H1 (cell line): ENCODE measurements around the gene NT5C. TPM values are rescaled to one million over a fixed set of nuclear protein-coding genes. Genes with fewer than 3 reads are reported as not detected.

Experiments used
- CTCF ChIA-PET: fragments of 300-600 bp; sonication (Branson Sonifier 250); formaldehyde crosslinking; loops from one replicate; lab custom pipeline; 2021; ENCODE audit not compliant: partially characterized antibody; lab: Charles Lee
- POLR2A ChIA-PET: fragments of 300-600 bp; sonication (Branson Sonifier 250); formaldehyde crosslinking; loops from one replicate; lab custom pipeline; 2021; ENCODE audit warnings: inconsistent platforms; ENCODE audit not compliant: partially characterized antibody; lab: Charles Lee
- DNase-seq, 2 experiments: peaks; one replicate each; pipeline versions ENCODE4 v3.0.0 to v3.0.0-alpha.2; 2010 to 2022; ENCODE audit warnings: low spot score in 2 of 2, low read depth in 1 of 2, mixed read lengths in 1 of 2
- FAIRE-seq: peaks from 2 replicates; lab custom pipeline; 2011; peaks lifted over from hg19 to GRCh38; lab: Jason Lieb, UNC
- H2AFZ ChIP-seq: 2 replicates; pipeline ENCODE4 v1.8.1; 2012; ENCODE audit warnings: low read length, inconsistent platforms
- H2AK5ac ChIP-seq: 2 replicates; pipeline ENCODE4 v1.6.1; 2013; ENCODE audit warnings: low read depth, low read length
- H2BK120ac ChIP-seq: replicated peaks from 2 replicates; pipeline ENCODE3; 2013; ENCODE audit warnings: low read depth, low read length, inconsistent platforms
- H2BK12ac ChIP-seq: 2 replicates; pipeline ENCODE4 v1.6.1; 2013; ENCODE audit warnings: low read depth, low read length
- H2BK15ac ChIP-seq: 2 replicates; pipeline ENCODE4 v1.6.1; 2013; ENCODE audit warnings: low read length
- H2BK20ac ChIP-seq: 2 replicates; pipeline ENCODE4 v1.6.1; 2013; ENCODE audit warnings: low read length
- H2BK5ac ChIP-seq: 2 replicates; pipeline ENCODE4 v1.6.1; 2013; ENCODE audit warnings: low read depth, low read length
- H3K14ac ChIP-seq: 2 replicates; pipeline ENCODE4 v1.6.1; 2013; ENCODE audit warnings: inconsistent platforms; ENCODE audit not compliant: insufficient read length
- H3K18ac ChIP-seq: 2 replicates; pipeline ENCODE4 v1.6.1; 2013; ENCODE audit warnings: low read length; ENCODE audit errors: extremely low read depth
- H3K23ac ChIP-seq: 2 replicates; pipeline ENCODE4 v1.6.1; 2013; ENCODE audit warnings: inconsistent platforms; ENCODE audit not compliant: insufficient read length
- H3K23me2 ChIP-seq: 2 replicates; pipeline ENCODE4 v1.6.1; 2013; ENCODE audit warnings: low read depth, low read length
- H3K27ac ChIP-seq: 2 replicates; pipeline ENCODE4 v1.6.1; 2011; ENCODE audit warnings: low read depth, low read length, inconsistent platforms
- H3K27me3 ChIP-seq, 4 experiments: replicated peaks in 1 of 4; 1 replicate in 1 of 4; 2 replicates in 3 of 4; pipeline versions ENCODE4 v1.6.1 to v1.8.1; 2011 to 2013; ENCODE audit warnings: low read length in 3 of 4, mild to moderate bottlenecking in 3 of 4, inconsistent platforms in 2 of 4, mixed read lengths in 2 of 4, moderate library complexity in 1 of 4; ENCODE audit not compliant: control insufficient read depth in 3 of 4, insufficient read depth in 3 of 4; ENCODE audit errors: extremely low read depth in 1 of 4
- H3K36me3 ChIP-seq, 4 experiments: 2 replicates each; pipeline versions ENCODE4 v1.6.1 to v1.8.1; 2011 to 2013; ENCODE audit warnings: mild to moderate bottlenecking in 4 of 4, low read length in 3 of 4, moderate library complexity in 2 of 4, control low read depth in 1 of 4, inconsistent platforms in 1 of 4; ENCODE audit not compliant: insufficient read depth in 4 of 4, control insufficient read depth in 2 of 4
- H3K4ac ChIP-seq: replicated peaks from 2 replicates; pipeline ENCODE3; 2013; ENCODE audit warnings: low read length, low read depth, mixed read lengths, inconsistent platforms; ENCODE audit not compliant: insufficient read length
- H3K4me1 ChIP-seq, 4 experiments: replicated peaks in 1 of 4; 1 replicate in 1 of 4; 2 replicates in 3 of 4; pipeline versions ENCODE4 v1.6.1 to v1.8.1; 2011 to 2013; ENCODE audit warnings: low read length in 3 of 4, inconsistent platforms in 2 of 4, mixed read lengths in 1 of 4; ENCODE audit not compliant: insufficient read depth in 4 of 4, control insufficient read depth in 3 of 4
- H3K4me2 ChIP-seq, 2 experiments: 2 replicates each; pipeline versions ENCODE4 v1.6.1 to v1.8.1; 2011 to 2013; ENCODE audit warnings: low read depth in 2 of 2, low read length in 2 of 2, control low read depth in 1 of 2, inconsistent platforms in 1 of 2, mild to moderate bottlenecking in 1 of 2; ENCODE audit not compliant: insufficient read depth in 1 of 2
- H3K4me3 ChIP-seq, 4 experiments: fragments of 200-600, 300-600 bp in 1 of 4; sonication (generic), shearing (Covaris generic), sonication (Bioruptor Twin) in 1 of 4; 2 replicates each; pipeline versions ENCODE4 v1.5.1 to v1.8.1; 2011 to 2016; ENCODE audit warnings: low read length in 4 of 4, low read depth in 3 of 4, control low read depth in 2 of 4, inconsistent platforms in 2 of 4, mild to moderate bottlenecking in 2 of 4, mixed read lengths in 1 of 4, moderate library complexity in 1 of 4; ENCODE audit not compliant: insufficient read depth in 2 of 4; ENCODE audit errors: extremely low read depth in 1 of 4
- H3K56ac ChIP-seq: replicated peaks from 2 replicates; pipeline ENCODE3; 2013; ENCODE audit warnings: low read depth, mild to moderate bottlenecking, mixed read lengths, low read length, inconsistent platforms; ENCODE audit not compliant: insufficient read length
- H3K79me1 ChIP-seq: 2 replicates; pipeline ENCODE4 v1.6.1; 2013; ENCODE audit warnings: low read depth, low read length, control low read depth
- H3K79me2 ChIP-seq, 2 experiments: 2 replicates each; pipeline versions ENCODE4 v1.6.1 to v1.8.1; 2012 to 2013; ENCODE audit warnings: low read length in 2 of 2, mild to moderate bottlenecking in 2 of 2, inconsistent platforms in 1 of 2; ENCODE audit not compliant: insufficient read depth in 2 of 2, control insufficient read depth in 1 of 2
- H3K9ac ChIP-seq, 4 experiments: replicated peaks in 1 of 4; 1 replicate in 1 of 4; 2 replicates in 3 of 4; pipeline versions ENCODE4 v1.6.1 to v1.8.1; 2011 to 2013; ENCODE audit warnings: low read depth in 3 of 4, low read length in 3 of 4, control low read depth in 2 of 4, mild to moderate bottlenecking in 2 of 4, moderate library complexity in 2 of 4, inconsistent platforms in 1 of 4; ENCODE audit errors: extremely low read depth in 1 of 4
- H3K9me3 ChIP-seq, 2 experiments: 2 replicates each; pipeline versions ENCODE4 v1.6.1 to v1.8.1; 2012 to 2013; ENCODE audit warnings: mild to moderate bottlenecking in 2 of 2, moderate library complexity in 2 of 2, control low read depth in 1 of 2, inconsistent platforms in 1 of 2, low read depth in 1 of 2, low read length in 1 of 2, mixed read lengths in 1 of 2; ENCODE audit not compliant: insufficient read depth in 2 of 2
- H4K20me1 ChIP-seq, 2 experiments: replicated peaks in 1 of 2; 2 replicates each; pipeline versions ENCODE3 to v1.8.1; 2011 to 2013; ENCODE audit warnings: inconsistent platforms in 2 of 2, low read length in 2 of 2, mild to moderate bottlenecking in 1 of 2; ENCODE audit not compliant: insufficient read depth in 2 of 2, control insufficient read depth in 1 of 2
- H4K5ac ChIP-seq: 2 replicates; pipeline ENCODE4 v1.6.1; 2013; ENCODE audit warnings: low read length, low read depth, mixed read lengths, inconsistent platforms; ENCODE audit not compliant: insufficient read length
- H4K8ac ChIP-seq: 2 replicates; pipeline ENCODE4 v1.8.0; 2013; ENCODE audit warnings: mild to moderate bottlenecking, moderate library complexity, low read length, inconsistent platforms; ENCODE audit not compliant: insufficient read depth; ENCODE audit errors: extremely low read depth
- H4K91ac ChIP-seq: replicated peaks from 2 replicates; pipeline ENCODE3; 2013; ENCODE audit warnings: low read length, mixed read lengths, inconsistent platforms; ENCODE audit not compliant: insufficient read length
- ASH2L ChIP-seq: fragments of 200-600, 300-600 bp; sonication (generic); IDR thresholded peaks from one replicate; pipeline ENCODE4 v1.7.1; 2017; ENCODE audit warnings: low read length
- CEBPB ChIP-seq: IDR thresholded peaks from 2 replicates; pipeline ENCODE4 v1.6.1; 2012; ENCODE audit warnings: low read depth, low read length
- CTCF ChIP-seq, 3 experiments: IDR thresholded peaks; 1 replicate in 2 of 3; 2 replicates in 1 of 3; pipeline versions ENCODE4 v1.5.1 to v1.6.1; 2011; ENCODE audit warnings: low read length in 3 of 3, mild to moderate bottlenecking in 3 of 3, inconsistent platforms in 2 of 3, low read depth in 1 of 3, moderate library complexity in 1 of 3; ENCODE audit not compliant: insufficient read depth in 1 of 3; ENCODE audit errors: control extremely low read depth in 1 of 3
- EGR1 ChIP-seq: IDR thresholded peaks from 2 replicates; pipeline ENCODE4 v1.6.1; 2011; ENCODE audit warnings: low read depth, low read length, borderline replicate concordance
- HDAC2 ChIP-seq, 2 experiments: fragments of 300-600 bp in 1 of 2; sonication (generic) in 1 of 2; IDR thresholded peaks; 2 replicates each; pipeline ENCODE4 v1.6.1; 2011 to 2012; ENCODE audit warnings: low read depth in 2 of 2, low read length in 2 of 2, mild to moderate bottlenecking in 2 of 2, moderate library complexity in 2 of 2, borderline replicate concordance in 1 of 2, inconsistent platforms in 1 of 2
- RFX5 ChIP-seq: IDR thresholded peaks from 2 replicates; pipeline ENCODE4 v1.6.1; 2011; ENCODE audit warnings: low read depth, low read length, improper control_type of control experiment, borderline replicate concordance
- SAP30 ChIP-seq: fragments of 300-600 bp; sonication (generic); IDR thresholded peaks from 2 replicates; pipeline ENCODE4 v1.7.1; 2012; ENCODE audit warnings: low read length, moderate library complexity, mild to moderate bottlenecking, inconsistent platforms; ENCODE audit not compliant: insufficient read depth, insufficient replicate concordance
- SIN3A ChIP-seq, 2 experiments: IDR thresholded peaks in 1 of 2; conservative IDR thresholded peaks in 1 of 2; 2 replicates each; pipeline ENCODE4 v1.6.1; 2011 to 2012; ENCODE audit warnings: low read length in 2 of 2, improper control_type of control experiment in 1 of 2, low read depth in 1 of 2, mild to moderate bottlenecking in 1 of 2
- SUZ12 ChIP-seq: fragments of 200-600 bp; sonication (generic); IDR thresholded peaks from 2 replicates; pipeline ENCODE4 v1.6.1; 2012; ENCODE audit warnings: mild to moderate bottlenecking, inconsistent platforms, low read length, moderate library complexity, mixed read lengths
- TBP ChIP-seq: IDR thresholded peaks from 2 replicates; pipeline ENCODE4 v1.6.1; 2011; ENCODE audit warnings: low read depth, low read length, improper control_type of control experiment
- TEAD4 ChIP-seq: IDR thresholded peaks from 2 replicates; pipeline ENCODE4 v1.6.1; 2012; ENCODE audit warnings: low read depth, low read length, inconsistent platforms, mixed read lengths
- WGBS, 2 experiments: shearing (Covaris generic) in 1 of 2; methylation state at CpG; one replicate each; pipeline versions ENCODE4 v1.1.6 to v1.1.7; 2013 to 2015; ENCODE audit warnings: low lambda C conversion rate in 2 of 2, mixed read lengths in 2 of 2, inconsistent platforms in 1 of 2, low coverage in 1 of 2, missing lambda C conversion rate in 1 of 2; ENCODE audit not compliant: insufficient replicate concordance in 2 of 2, insufficient coverage in 1 of 2, insufficient read length in 1 of 2; ENCODE audit errors: extremely low coverage in 1 of 2, missing lambda C conversion rate in 1 of 2; 5-methylcytosine and 5-hydroxymethylcytosine counted together
- polyA plus RNA-seq, 7 experiments: library from polyadenylated mRNA; depleted of rRNA in 3 of 7; stranded (reverse) in 5 of 7; unstranded in 2 of 7; fragments of >200 nt in 5 of 7; fragments of 200-250 nt in 2 of 7; gene quantifications; 1 replicate in 5 of 7; 2 replicates in 1 of 7; 4 replicates in 1 of 7; pipeline versions ENCODE4 v1.2.1 to v1.2.3, GENCODE V29; 2011 to 2013; ENCODE audit warnings: missing spikeins in 2 of 7, mixed read lengths in 2 of 7
- total RNA-seq: library from RNA; stranded (reverse); fragmentation: NEBNext Ultra II Directional; extraction: Animal tissue kit (Norgen Biotek cat#: 25700); gene quantifications from 2 replicates; pipeline ENCODE4 v1.2.1, GENCODE V29; 2021

NT5C gene
- total and polyA plus RNA-seq, 2 of the 8 experiments (the other 6 are each of a cell fraction or from before 2014, with no cell fraction given) = 52.1 to 66.4 TPM

GRCh38 chr17:75118307-75118706, 13.2 kb downstream of the NT5C start:
- Histone ChIP-seq H3K27me3 (no peaks in the 10 kb centered on the region), H3K4me1 (no peaks in the 10 kb centered on the region; a peak in 1 of 7 replicates), H3K4me3 (no peak overlapping the region), H2AFZ (no peak overlapping the region), H4K91ac (no peak overlapping the region), H2BK12ac (no peak overlapping the region), H4K8ac (no peak overlapping the region), H2AK5ac (no peak overlapping the region), H3K4ac (no peak overlapping the region), H3K36me3 (no peaks in the 10 kb centered on the region), H2BK15ac (no peak overlapping the region), H3K56ac (no peak overlapping the region), H4K5ac (no peak overlapping the region), H3K4me2 (no peak overlapping the region), H2BK20ac (no peak overlapping the region), H3K79me1 (no peaks in the 10 kb centered on the region; the same call in 1 of the 2 replicates), H3K23ac (no peak overlapping the region), H4K20me1 (no peaks in the 10 kb centered on the region), H2BK5ac (no peak overlapping the region), H3K18ac (no peak overlapping the region), H3K9ac (no peak overlapping the region), H3K9me3 (no peaks in the 10 kb centered on the region), H3K79me2 (no peaks in the 10 kb centered on the region; a peak in 1 of 4 replicates), H2BK120ac (no peak overlapping the region), H3K23me2 (no peaks in the 10 kb centered on the region), H3K27ac (no peak overlapping the region), H3K14ac (no peak overlapping the region)
- DNase-seq (no peak), FAIRE-seq (no peak)
- 97% methylated on average over 14 of the region's 14 CpGs; no CpG with 5 or more reads in 1 of the 2 experiments for WGBS, 2 experiments
- ChIA-PET POLR2A (interaction anchor here (1.2 to 8.9 kb wide), 3 partner anchors 10 to 56 kb away, joined by 3 to 134 read pairs (median 11); partner anchors contain the start of genes JPT1 and NT5C), CTCF (interaction anchor here (0.8 to 9.6 kb wide), 9 partner anchors 9 to 83 kb away, joined by 3 to 239 read pairs (median 4); partner anchors contain the start of gene NT5C)
- TF ChIP-seq CEBPB = no peak
- TF ChIP-seq CTCF (IDR thresholded peaks at IDR 0.05; ENCODE audit: control extremely low read depth in 1 of 3, insufficient read depth in 1 of 3, low read depth in 1 of 3, low read length in 3 of 3) = no peak
- TF ChIP-seq ASH2L = no peak
- no peak for TF ChIP-seq TBP
- TF ChIP-seq TEAD4 = no peak
- no peak for TF ChIP-seq EGR1
- TF ChIP-seq SUZ12 = no peak
- no peak for TF ChIP-seq SAP30
- TF ChIP-seq SIN3A (conservative IDR thresholded peaks at IDR 0.05 in 1 of 2, IDR thresholded peaks at IDR 0.05 in 1 of 2; ENCODE audit: low read depth in 1 of 2, low read length in 2 of 2) = no peak
- TF ChIP-seq HDAC2 (IDR thresholded peaks at IDR 0.05; ENCODE audit: borderline replicate concordance in 1 of 2, low read depth in 2 of 2, low read length in 2 of 2) = no peak
- TF ChIP-seq RFX5 = no peak
